Thyroid gland (tissue), 4 donors: ENCODE measurements around the gene CRLF1. TPM values are rescaled to one million over a fixed set of nuclear protein-coding genes. Genes with fewer than 3 reads are reported as not detected.
"Not testable (repeated sequence)": the region's sequence is repeated elsewhere in the genome, so short reads cannot be mapped to it uniquely, and the experiment has no call there.

Experiments
- DNase-seq, 2 donors: peaks; one replicate each; pipeline ENCODE4 v3.0.0-alpha.2; 2019
- H3K27ac ChIP-seq, 3 donors: fragments of 200-600 bp; sonication (generic); 1 replicate in 2 of 3; 2 replicates in 1 of 3; pipeline ENCODE4 v1.5.1; 2016 to 2019; ENCODE audit warnings: mild to moderate bottlenecking in 1 of 3, moderate library complexity in 1 of 3
- H3K27me3 ChIP-seq: fragments of 200-600 bp; sonication (generic); one replicate; pipeline ENCODE4 v1.5.1; 2019
- H3K36me3 ChIP-seq, 2 donors: fragments of 200-600 bp; sonication (generic); one replicate each; pipeline ENCODE4 v1.5.1; 2016 to 2019
- H3K4me1 ChIP-seq, 2 donors: fragments of 200-600 bp; sonication (generic); one replicate each; pipeline ENCODE4 v1.5.1; 2017 to 2019
- H3K4me3 ChIP-seq, 3 donors: fragments of 200-600 bp; sonication (generic); replicated peaks in 1 of 3; 1 replicate in 2 of 3; 2 replicates in 1 of 3; pipeline ENCODE4 v1.5.1; 2016; ENCODE audit warnings: mild to moderate bottlenecking in 1 of 3
- H3K9me3 ChIP-seq: fragments of 200-600 bp; sonication (generic); one replicate; pipeline ENCODE4 v1.5.1; 2017
- POLR2A ChIP-seq, 2 donors: fragments of 450-650 bp; IDR thresholded peaks; one replicate each; pipeline ENCODE4 v1.6.1; 2017; ENCODE audit warnings: antibody characterized with exemption in 2 of 2, mild to moderate bottlenecking in 2 of 2, moderate library complexity in 1 of 2
- WGBS, 2 donors: methylation state at CpG; one replicate each; pipeline ENCODE4 v1.1.5; 2017; 5-methylcytosine and 5-hydroxymethylcytosine counted together
- intact Hi-C: fragments of 100-400 bp; cut with DNase I; formaldehyde crosslinking; loops from one replicate; pipeline ENCODE4 v1.15.1; 2023
- total RNA-seq, 4 donors: library from RNA; depleted of rRNA; stranded (reverse); fragments of >200 nt; gene quantifications; one replicate each; pipeline ENCODE4 v1.2.3, GENCODE V29; 2016
- TF ChIP-seq, protein P1 (sequence below), 6 experiments: fragments of 200-600 bp in 3 of 6; fragments of 450-650 bp in 3 of 6; sonication (generic) in 3 of 6; IDR thresholded peaks; one replicate each; pipeline ENCODE4 v1.5.1; 2016 to 2019; ENCODE audit warnings: antibody characterized with exemption in 6 of 6, mild to moderate bottlenecking in 2 of 6, inconsistent platforms in 1 of 6, moderate library complexity in 1 of 6

CRLF1 gene
- total RNA-seq, 4 donors from 2014 or later: 87.2 to 140 (median 101) TPM

GRCh38 chr19:18593367-18594095 is 13.1 kb downstream of the CRLF1 start:
- Histone ChIP-seq H3K36me3 (no peaks in the 10 kb centered on the region), H3K27ac (no peak overlapping the region), H3K4me3 (peak overlapping the region in 1 of 3 donors; percentile 25), H3K27me3 (no peaks in the 10 kb centered on the region), H3K4me1 (peaks cover 18 to 26% of the 10 kb centered on the region in 2 donors), H3K9me3 (no peaks in the 10 kb centered on the region)
- intact Hi-C loops: loop anchor here (5.0 kb wide), 1 partner anchor 254 kb away; no protein-coding TSS in a partner anchor
- 15 to 30% methylated on average over 13 to 17 of the region's 25 CpGs for WGBS, 2 donors
- no peak for TF ChIP-seq POLR2A (IDR thresholded peaks at IDR 0.05)
- TF ChIP-seq, protein P1, sequence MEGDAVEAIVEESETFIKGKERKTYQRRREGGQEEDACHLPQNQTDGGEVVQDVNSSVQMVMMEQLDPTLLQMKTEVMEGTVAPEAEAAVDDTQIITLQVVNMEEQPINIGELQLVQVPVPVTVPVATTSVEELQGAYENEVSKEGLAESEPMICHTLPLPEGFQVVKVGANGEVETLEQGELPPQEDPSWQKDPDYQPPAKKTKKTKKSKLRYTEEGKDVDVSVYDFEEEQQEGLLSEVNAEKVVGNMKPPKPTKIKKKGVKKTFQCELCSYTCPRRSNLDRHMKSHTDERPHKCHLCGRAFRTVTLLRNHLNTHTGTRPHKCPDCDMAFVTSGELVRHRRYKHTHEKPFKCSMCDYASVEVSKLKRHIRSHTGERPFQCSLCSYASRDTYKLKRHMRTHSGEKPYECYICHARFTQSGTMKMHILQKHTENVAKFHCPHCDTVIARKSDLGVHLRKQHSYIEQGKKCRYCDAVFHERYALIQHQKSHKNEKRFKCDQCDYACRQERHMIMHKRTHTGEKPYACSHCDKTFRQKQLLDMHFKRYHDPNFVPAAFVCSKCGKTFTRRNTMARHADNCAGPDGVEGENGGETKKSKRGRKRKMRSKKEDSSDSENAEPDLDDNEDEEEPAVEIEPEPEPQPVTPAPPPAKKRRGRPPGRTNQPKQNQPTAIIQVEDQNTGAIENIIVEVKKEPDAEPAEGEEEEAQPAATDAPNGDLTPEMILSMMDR (IDR thresholded peaks at IDR 0.05): no peak
- DNase-seq: peak; percentile 33 to 44

DNA sequence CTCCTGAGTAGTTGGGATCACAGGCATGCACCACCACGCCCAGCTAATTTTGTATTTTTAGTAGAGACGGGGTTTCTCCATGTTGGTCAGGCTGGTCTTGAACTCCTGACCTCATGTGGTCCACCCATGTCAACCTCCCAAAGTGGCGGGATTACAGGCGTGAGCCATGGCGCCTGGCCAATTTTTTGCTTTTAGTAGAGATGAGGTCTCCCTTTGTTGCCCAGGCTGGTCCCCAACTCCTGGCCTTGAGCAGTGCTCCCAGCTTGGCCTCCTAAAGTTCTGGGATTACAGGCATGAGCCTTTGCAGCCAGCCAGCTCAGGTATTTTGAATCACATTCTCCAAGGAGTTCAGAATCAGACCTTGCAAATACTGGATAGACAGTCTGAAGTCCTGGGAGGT is 13.9 kb downstream of the CRLF1 start:
- H3K27me3 ChIP-seq, H3K27ac ChIP-seq, H3K4me3 ChIP-seq, DNase-seq, H3K9me3 ChIP-seq, H3K36me3 ChIP-seq: not testable (repeated sequence)
- H3K4me1 ChIP-seq: peaks cover 18 to 33% of the 10 kb centered on the region in 2 donors
- WGBS, 2 donors: 86 to 97% methylated on average over 2 to 5 of the region's 5 CpGs
- intact Hi-C loops: loop anchor here (5.0 kb wide), 1 partner anchor 255 kb away; no protein-coding TSS in a partner anchor

DNA sequence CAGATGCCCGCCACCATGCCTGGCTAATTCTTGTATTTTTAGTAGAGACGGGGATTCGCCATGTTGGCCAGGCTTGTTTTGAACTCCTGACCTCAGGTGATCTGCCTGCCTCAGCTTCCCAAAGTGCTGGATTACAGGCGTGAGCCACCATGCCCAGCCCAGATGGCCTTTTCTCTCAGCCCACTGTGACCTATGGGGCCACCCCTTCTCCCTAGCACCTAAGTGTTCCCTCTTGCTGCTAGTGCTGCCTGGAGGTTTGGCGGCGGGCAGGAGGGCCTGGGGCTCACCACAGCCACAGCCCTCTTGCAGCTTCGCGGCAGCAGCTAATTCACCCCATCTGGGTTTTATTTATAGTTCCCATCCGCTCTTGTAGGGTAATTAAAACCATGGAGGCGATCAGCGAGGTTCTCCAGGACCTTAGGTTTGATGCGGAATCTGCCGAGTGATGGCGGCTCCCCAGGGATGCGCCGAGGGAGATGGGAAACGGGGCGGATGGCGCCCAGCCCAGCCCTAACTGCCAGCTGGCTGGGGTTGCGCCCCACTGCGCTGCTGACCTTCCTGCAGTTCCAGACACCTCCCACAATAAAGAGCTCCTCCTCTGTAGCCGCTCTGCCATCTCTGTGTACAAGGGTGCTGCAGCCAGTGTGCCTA is 14.7 kb downstream of the CRLF1 start:
- 83 to 91% methylated on average over 21 to 22 of the region's 22 CpGs for WGBS, 2 donors
- Histone ChIP-seq H3K4me3 (no peak overlapping the region), H3K9me3 (no peaks in the 10 kb centered on the region), H3K4me1 (peaks cover 18 to 33% of the 10 kb centered on the region in 2 donors), H3K27ac (no peak overlapping the region), H3K27me3 (no peaks in the 10 kb centered on the region), H3K36me3 (no peaks in the 10 kb centered on the region)
- intact Hi-C loops: loop anchor here (5.0 kb wide), 1 partner anchor 255 kb away; no protein-coding TSS in a partner anchor
- TF ChIP-seq POLR2A (IDR thresholded peaks at IDR 0.05): no peak
- TF ChIP-seq, protein P1 (IDR thresholded peaks at IDR 0.05): no peak
- DNase-seq: no peak

DNA sequence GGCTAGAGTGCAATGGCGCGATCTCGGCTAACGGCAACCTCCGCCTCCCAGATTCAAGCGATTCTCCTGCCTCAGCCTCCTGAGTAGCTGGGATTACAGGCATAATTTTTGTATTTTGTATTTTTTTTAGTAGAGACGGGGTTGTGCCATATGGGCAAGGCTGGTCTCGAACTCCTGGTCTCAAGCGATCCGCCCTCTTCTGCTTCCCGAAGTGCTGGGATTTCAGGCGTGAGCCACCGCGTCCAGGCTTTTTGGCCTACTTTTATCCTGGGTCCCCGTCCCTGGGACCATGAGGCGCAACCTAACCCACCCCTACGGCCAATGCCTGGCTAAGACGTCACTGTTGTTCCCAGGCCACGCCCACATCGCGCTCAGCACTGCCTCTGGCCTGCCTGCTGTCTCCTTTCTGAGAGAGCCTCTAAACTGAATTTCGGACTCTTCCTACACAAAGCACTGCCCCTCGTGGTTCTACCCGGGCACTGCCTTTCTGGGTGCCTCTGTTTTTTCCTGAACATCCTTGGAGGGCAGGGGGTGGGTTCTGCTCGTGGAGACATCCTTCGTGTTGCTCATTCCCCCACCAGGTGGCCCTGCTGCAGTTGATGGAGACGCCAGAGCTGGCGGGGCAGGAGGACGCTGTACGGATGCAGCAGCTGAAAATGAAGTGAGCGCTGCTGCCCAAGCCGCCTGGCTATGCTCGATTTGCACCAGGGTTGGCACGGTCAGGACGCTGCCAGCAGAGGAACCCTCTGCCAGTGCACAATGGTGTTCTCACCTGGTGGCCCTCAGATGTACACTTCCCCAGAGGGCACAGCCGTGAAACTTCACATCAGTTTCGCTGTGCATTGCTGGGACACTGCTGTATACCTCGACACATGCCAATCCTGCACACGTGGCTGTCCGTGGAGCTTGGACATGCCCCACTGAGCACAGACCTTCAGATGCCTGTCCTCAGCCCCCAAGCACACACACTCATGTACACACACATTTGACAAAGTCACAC is 16.0 kb downstream of the CRLF1 start:
- H3K4me3 ChIP-seq: no peak overlapping the region
- no peak overlapping the region for H3K27ac ChIP-seq
- TF ChIP-seq, protein P1 (IDR thresholded peaks at IDR 0.05): no peak
- no peak for TF ChIP-seq POLR2A (IDR thresholded peaks at IDR 0.05)
- no peaks in the 10 kb centered on the region for H3K36me3 ChIP-seq
- intact Hi-C loops: loop anchor here (5.0 kb wide), 1 partner anchor 257 kb away; no protein-coding TSS in a partner anchor
- no peak for DNase-seq
- WGBS, 2 donors: 73 to 74% methylated on average over 35 to 40 of the region's 40 CpGs
- H3K27me3 ChIP-seq: no peaks in the 10 kb centered on the region
- peaks cover 18 to 33% of the 10 kb centered on the region in 2 donors for H3K4me1 ChIP-seq
- no peaks in the 10 kb centered on the region for H3K9me3 ChIP-seq
